AML-193 (cell line): ENCODE results near the gene ROPN1L.
A peak's percentile ranks its signal among the peaks of the same experiment; 100 is the strongest.

Source experiments
- DNase-seq, 2 experiments: peaks; one replicate each; lab custom pipeline; 2025; lab: John Stamatoyannopoulos, UW

The ROPN1L gene

DNA sequence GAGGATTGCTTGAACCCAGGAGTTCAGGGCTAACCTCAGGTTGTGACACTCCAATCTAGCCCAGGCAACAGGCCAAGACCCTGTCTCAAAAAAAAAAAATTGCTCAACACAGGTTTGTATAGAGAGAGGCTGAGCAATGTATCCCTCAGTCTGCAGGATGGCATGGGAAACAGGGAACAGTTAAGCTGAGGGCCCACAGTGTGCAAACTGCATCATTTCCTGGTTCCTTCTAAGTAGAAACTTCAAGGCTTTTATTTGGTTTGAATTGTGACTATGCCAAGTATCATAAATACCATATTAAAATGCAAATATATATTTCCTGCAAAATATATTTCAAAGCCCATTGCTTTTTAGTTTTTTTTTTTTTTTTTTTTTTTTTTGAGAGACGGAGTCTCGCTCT, 13.7 kb upstream of the ROPN1L start:
- DNase-seq = no peak

GRCh38 chr5:10431415-10431814, 10.3 kb upstream of the ROPN1L start:
- no peak for DNase-seq

DNA sequence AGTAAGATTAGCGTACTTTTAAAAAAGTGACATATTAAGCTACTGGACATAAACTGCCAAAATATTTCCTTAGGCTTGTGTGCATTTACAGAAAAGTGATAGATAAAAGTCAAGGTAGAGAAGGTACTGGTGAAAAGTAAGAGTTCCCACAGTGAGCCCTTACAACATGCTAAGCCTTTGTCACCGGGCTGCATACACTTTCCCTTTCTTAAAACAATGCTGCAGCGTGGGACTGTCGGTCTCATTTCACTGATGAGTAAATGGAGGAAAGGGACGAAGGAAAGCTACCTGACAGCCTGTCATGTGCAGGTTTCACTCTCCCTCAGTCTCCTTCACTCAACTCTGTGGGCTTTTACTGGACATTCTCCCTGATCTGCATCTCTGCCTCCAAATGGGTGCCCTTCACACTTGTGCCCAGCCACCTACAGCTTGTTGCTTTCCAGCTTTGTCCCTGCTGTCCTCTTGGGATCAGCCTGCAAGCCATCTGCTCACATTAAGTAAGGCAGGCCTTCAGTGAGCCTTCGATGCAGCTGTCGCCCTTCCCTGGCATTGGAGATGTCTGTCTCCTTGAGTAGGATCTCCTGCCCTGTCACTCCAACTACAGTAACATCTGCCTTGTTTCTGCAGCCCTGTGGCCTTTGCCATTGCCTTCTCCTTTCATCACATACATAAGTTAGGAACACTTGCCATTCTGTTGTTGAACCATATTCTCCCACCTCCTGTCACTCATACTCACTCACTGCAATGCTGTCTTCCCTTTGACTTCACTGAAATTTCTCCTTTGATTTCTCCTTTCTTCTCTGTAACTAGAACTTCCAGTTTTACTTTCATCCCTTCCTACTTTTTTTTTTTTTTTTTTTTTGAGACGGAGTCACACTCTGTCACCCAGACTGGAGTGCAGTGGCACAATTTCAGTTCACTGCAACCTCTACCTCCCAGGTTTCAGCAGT, 9.3 kb upstream of the ROPN1L start:
- DNase-seq = no peak

GRCh38 chr5:10434392-10434791, 7.3 kb upstream of the ROPN1L start:
- DNase-seq = no peak

- no peak for DNase-seq
Measured at GRCh38 chr5:10438301-10438700, 3.4 kb upstream of the ROPN1L start.

DNA sequence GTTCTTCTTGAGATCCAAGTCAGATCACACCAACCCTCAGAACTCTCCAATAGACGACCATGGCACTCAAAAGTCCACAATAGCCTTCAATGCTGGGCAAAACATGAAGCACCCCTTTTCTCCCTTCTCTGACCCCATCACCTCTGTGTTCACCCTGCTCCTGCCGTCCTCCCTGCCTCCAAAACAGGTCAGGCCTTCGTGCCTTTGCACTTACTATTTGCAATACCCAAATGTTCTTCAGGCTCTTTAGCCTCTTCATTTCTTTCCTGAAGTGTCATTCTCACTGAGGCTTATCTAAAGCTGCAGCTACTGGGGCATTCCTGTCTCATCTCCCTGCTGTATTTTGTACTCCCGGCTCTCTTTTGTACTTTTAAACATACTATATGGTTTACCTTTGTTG, 2.0 kb upstream of the ROPN1L start:
- no peak for DNase-seq

DNA sequence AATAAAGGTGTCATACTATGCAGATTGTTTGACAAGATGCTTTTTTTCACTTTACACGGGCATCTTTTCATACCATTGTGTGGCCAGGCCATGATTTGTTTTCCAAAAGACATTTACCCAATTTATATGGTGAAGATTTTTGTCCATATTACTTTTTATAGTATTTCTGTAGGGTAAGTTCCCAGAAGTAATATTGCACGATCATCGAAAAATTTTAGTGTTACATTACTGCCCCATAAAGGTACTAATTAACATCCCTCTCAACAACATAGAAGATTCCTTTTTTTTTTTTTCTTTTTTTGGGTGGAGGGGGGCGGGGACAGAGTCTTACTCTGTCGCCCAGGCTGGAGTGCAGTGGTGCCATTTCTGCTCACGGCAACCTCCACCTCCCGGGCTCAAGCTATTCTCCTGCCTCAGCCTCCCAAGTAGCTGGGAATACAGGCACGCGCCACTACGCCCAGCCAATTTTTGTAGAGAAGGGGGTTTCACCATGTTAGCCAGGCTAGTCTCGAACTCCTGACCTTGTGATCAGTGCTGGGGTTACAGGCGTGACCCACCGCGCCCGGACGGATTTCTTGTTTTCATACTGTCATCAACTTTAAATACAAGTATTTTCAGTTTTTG, 1.2 kb upstream of the ROPN1L start:
- DNase-seq = no peak

DNA sequence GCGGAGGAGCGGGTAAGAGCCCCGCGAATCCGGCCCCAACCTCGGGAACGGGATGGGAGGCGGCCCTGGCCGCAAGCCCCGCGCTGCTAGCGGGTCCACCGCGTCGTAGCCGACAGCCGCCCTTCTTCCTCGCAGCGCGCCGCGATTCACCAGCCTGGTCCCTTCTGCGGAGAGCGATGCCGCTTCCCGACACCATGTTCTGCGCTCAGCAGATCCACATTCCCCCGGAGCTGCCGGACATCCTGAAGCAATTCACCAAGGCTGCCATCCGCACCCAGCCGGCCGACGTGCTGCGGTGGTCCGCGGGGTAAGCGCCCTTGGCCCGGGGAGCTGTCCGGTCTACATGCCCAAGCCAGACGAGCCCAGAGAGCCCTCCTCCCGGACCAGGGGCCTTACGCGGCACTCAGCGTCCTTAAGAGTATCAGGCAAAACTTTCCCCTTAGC, 335 bp downstream of the ROPN1L start:
- no peak for DNase-seq

DNA sequence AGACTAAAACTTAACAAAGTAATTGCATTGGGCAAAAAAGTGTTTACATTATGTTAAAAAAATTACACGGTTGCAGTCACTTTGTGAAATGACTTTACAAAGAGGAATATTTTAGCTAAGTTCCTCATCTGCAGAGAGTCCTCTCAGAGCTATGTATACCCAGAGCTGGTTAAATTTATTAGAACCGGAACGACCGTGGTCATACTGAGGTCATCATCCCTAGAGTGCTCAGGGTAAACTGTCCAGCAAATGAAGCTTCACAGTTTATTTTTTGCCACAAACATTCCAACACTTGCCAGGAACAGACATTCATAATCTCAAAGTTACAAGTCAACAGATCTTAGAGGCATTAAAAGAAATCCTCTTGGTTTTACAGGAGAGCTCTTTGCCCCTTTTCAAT, 897 bp downstream of the ROPN1L start:
- peak; percentile 58 to 67 for DNase-seq

DNA sequence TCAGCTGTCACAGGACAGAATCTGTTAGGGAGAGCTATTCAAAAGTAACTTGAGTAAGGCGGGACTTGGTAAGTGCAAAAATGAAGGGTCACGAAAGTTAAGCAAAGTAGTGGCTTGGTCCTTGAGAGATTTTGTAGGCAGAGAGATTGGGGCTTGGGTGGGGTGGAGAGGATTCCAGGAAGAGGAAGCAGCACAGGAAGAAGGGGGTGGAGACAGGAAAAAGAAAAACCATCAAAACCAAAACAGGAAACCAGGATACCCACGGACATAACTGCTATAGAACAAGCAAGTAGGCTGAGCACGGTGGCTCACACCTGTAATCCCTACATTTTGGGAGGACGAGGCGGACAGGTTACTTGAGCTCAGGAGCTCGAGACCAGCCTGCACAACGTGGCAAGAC, 3.7 kb downstream of the ROPN1L start:
- DNase-seq = peak; percentile 54 to 56

GRCh38 chr5:10446490-10446889, 4.8 kb downstream of the ROPN1L start:
- DNase-seq = no peak

GRCh38 chr5:10447041-10447440, 5.4 kb downstream of the ROPN1L start:
- no peak for DNase-seq

DNA sequence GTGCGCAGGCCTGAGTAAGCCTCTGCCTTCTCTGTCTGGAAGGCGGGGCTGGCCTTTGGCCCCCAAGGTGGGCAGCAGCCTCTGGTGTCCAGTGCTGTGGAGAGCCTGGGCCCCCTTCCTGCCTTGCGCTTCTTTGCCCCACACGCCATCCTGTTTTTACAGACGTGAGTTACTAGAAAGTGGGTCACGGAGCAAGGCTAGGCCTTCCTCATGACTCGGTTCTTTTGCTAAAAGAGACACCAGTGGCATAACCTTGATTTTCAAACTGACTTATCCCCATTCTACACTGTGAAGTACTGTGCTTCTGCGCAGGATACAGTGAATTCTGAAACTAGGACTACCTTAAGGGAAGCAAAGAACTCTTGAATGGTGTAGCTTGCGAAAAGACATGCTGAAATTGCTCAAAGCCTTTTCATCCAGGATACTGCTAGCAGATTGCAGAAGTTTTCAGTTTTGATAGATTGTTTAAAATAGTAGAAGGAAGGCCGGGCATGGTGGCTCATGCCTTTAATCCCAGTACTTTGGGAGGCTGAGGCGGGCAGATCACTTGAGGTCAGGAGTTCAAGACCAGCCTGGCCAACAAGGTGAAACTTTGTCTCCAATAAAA, 7.2 kb downstream of the ROPN1L start:
- DNase-seq = peak; percentile 54 to 67

DNA sequence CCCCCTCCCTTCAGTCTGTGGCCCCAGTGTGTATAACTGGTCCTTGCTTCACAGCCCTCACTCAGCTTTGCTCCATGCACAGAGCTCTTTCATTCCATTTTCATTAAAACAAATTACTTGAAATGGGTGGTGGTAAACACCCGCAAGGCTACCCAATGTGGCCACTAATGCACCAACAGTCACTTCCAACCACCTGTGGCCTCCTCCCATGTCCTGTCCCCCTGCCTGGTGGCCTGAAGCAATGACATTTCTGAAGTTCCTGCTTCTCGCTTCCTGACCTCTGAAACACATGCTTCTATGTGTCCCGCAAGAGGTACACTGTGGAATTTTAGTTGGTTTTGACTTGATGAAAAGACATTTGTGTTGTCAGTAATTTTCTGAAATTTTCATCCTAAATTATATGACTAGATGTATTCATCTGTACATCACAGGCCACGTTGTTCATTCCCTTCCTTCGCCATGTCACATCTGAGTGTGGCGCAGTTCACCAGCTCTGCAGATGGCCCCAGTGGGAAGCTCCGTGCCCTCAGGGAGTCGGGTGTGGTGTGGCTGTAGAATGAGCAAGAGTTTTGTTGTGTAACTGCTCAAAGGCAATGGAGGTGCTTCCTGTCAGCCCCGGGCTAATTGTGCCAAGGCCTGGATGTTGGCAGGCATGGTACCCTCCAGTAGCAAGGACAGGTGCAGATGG, 9.6 kb downstream of the ROPN1L start:
- DNase-seq = peak; percentile 60 to 66

- peak; percentile 63 to 85 for DNase-seq
Measured at GRCh38 chr5:10452768-10453331, 11.2 kb downstream of the ROPN1L start.

DNA sequence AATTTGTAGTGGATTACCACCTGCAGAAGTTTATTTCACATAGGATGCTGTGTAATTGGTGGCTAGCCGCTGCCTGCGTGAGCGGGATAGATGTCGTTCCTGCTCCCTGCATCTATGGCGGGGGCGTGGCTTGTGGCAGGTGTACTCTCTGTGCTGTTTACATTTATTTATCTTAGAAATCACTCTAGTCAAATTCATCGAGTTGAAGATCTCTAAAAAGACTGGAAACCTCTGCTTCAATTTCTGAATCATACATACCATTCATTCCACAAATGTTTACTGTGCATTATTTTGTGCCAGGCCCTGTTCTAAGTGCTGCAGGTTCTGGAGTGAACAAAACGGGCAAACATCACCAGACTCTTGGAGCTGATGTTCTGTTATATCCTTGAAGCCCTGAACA, 11.9 kb downstream of the ROPN1L start:
- DNase-seq = no peak

DNA sequence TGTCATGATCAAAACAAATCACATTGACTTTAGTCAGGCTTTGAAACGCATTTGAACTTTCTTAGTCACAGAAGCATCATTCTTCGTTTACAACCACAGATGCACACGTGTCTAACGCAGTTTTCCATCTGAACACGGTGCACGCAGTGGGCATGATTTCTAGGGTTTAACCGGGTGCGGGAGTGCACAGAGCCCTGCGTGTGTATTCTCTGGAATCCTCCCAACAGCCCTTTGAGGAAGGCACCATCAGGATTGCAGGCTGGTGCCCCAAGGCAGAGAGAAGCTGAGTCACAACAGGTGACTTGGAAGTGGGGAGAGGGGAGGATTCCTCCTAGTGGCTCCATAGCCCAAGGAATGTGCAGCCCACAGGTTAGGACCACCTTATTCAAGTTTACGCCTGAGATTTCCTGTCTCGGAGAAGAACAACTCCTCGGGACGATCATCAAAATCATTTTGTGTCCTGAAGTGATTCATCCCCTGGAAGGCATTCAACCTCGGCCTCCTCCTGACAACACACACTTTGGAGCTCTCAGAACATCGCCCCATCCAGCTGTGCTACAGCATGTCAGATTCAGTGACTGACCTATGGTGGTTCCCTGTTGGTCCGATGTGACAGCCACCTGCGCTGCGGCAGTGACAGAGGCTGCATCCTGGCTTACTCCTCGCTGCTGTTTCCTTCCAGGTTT, 13.1 kb downstream of the ROPN1L start:
- no peak for DNase-seq

DNA sequence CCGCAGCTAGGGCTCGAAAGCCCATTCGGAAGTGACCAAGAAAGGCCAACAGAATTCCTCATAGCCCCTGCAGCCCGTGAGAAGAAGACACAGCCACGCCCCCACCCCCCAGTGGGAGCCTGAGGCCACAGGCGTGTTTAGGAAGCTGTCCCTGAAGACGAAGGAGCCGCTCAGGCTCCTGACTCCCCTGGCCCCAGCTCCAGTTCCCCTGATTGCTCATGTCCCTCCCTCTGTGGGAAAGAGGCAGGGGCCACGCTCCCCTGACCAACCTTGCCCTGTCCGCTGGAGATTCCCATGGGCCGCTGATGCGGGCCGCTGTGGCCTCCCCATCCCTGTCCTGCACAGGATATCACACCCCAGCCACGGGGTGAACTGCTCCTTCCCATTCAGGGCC, 13.6 kb downstream of the ROPN1L start:
- DNase-seq = no peak

GRCh38 chr5:10456583-10457420, 15.1 kb downstream of the ROPN1L start:
- DNase-seq = peak; percentile 31 to 34
